GM23338 (cell line): Measurements from ENCODE around the gene LMAN2L. TPM values are rescaled to one million over a fixed set of nuclear protein-coding genes. Genes with fewer than 3 reads are reported as not detected.

Source experiments
- ATAC-seq: fragments of 200-7000 bp; cut with Tn5 transposase; 3 replicates; pipeline ENCODE4 v1.9.1; 2020
- DNase-seq: peaks from one replicate; pipeline ENCODE4 v3.0.0-alpha.2; 2015; ENCODE audit warnings: low spot score
- H2AFZ ChIP-seq: fragments of 200-600 bp; sonication (generic); 2 replicates; pipeline ENCODE4 v1.8.0; 2016; ENCODE audit warnings: antibody characterized with exemption, mild to moderate bottlenecking, moderate library complexity
- H3F3A ChIP-seq: fragments of 200-600 bp; sonication (generic); replicated peaks from 2 replicates; pipeline ENCODE4 v1.8.0; 2017; ENCODE audit warnings: antibody characterized with exemption, mixed run types, low read depth
- H3K27ac ChIP-seq: fragments of 200-600 bp; sonication (generic); 2 replicates; pipeline ENCODE4 v1.6.1; 2016; ENCODE audit warnings: low read depth
- H3K27me3 ChIP-seq: fragments of 200-600 bp; sonication (generic); 2 replicates; pipeline ENCODE4 v1.8.0; 2016; ENCODE audit warnings: mild to moderate bottlenecking, mixed run types, moderate library complexity; ENCODE audit not compliant: insufficient read depth
- H3K36me3 ChIP-seq: fragments of 200-600 bp; sonication (generic); 2 replicates; pipeline ENCODE4 v1.8.0; 2016; ENCODE audit warnings: mild to moderate bottlenecking; ENCODE audit not compliant: insufficient read depth
- H3K4me1 ChIP-seq: fragments of 200-600 bp; sonication (generic); 2 replicates; pipeline ENCODE4 v1.8.0; 2016; ENCODE audit warnings: mild to moderate bottlenecking, moderate library complexity; ENCODE audit not compliant: insufficient read depth
- H3K4me2 ChIP-seq: fragments of 200-600 bp; sonication (generic); 2 replicates; pipeline ENCODE4 v1.7.1; 2017; ENCODE audit warnings: mixed run types
- H3K4me3 ChIP-seq: fragments of 200-600 bp; sonication (generic); 2 replicates; pipeline ENCODE4 v1.6.1; 2016; ENCODE audit warnings: mixed run types
- H3K79me2 ChIP-seq: fragments of 200-600 bp; sonication (generic); replicated peaks from 2 replicates; pipeline ENCODE4 v1.8.0; 2017; ENCODE audit warnings: mild to moderate bottlenecking; ENCODE audit not compliant: insufficient read depth
- H3K9me2 ChIP-seq: fragments of 200-600 bp; sonication (generic); 2 replicates; pipeline ENCODE4 v1.8.0; 2017; ENCODE audit not compliant: insufficient read depth
- H4K20me1 ChIP-seq: fragments of 200-600 bp; sonication (generic); replicated peaks from 2 replicates; pipeline ENCODE4 v1.8.0; 2017; ENCODE audit warnings: mild to moderate bottlenecking; ENCODE audit not compliant: insufficient read depth
- H3K27ac Mint-ChIP-seq: 2 replicates; pipeline ENCODE4 v1.8.0; 2020; ENCODE audit warnings: inconsistent platforms, mild to moderate bottlenecking, moderate library complexity, mixed read lengths
- H3K27me3 Mint-ChIP-seq: 3 replicates; pipeline ENCODE4 v1.8.0; 2022; ENCODE audit warnings: low read depth, mild to moderate bottlenecking, moderate library complexity, mixed read lengths, inconsistent platforms; ENCODE audit not compliant: insufficient read depth, poor library complexity
- H3K36me3 Mint-ChIP-seq: 3 replicates; pipeline ENCODE4 v1.8.0; 2021; ENCODE audit warnings: low read depth, mild to moderate bottlenecking, inconsistent platforms, moderate library complexity, mixed read lengths
- H3K4me1 Mint-ChIP-seq: 3 replicates; pipeline ENCODE4 v1.8.0; 2020; ENCODE audit warnings: mild to moderate bottlenecking, inconsistent platforms, mixed read lengths
- H3K4me3 Mint-ChIP-seq: 3 replicates; pipeline ENCODE4 v1.8.0; 2021; ENCODE audit warnings: moderate library complexity, mild to moderate bottlenecking, inconsistent platforms, mixed read lengths
- H3K9me3 Mint-ChIP-seq: 3 replicates; pipeline ENCODE4 v1.8.0; 2020; ENCODE audit warnings: moderate library complexity, mild to moderate bottlenecking, inconsistent platforms, mixed read lengths
- CREB1 ChIP-seq: fragments of 250-450 bp; sonication (Bioruptor Pico); IDR thresholded peaks from 2 replicates; pipeline ENCODE4 v1.5.0; 2020; ENCODE audit warnings: low read depth, mild to moderate bottlenecking, moderate library complexity
- EZH2 ChIP-seq: fragments of 200-600 bp; sonication (generic); IDR thresholded peaks from one replicate; pipeline ENCODE4 v1.8.0; 2017; ENCODE audit warnings: antibody characterized with exemption, mild to moderate bottlenecking, low read depth; ENCODE audit not compliant: unreplicated experiment
- EZH2phosphoT487 ChIP-seq: fragments of 200-600 bp; sonication (generic); IDR thresholded peaks from one replicate; pipeline ENCODE4 v1.8.1; 2018; ENCODE audit warnings: antibody characterized with exemption; ENCODE audit not compliant: unreplicated experiment
- NANOG ChIP-seq: IDR thresholded peaks from 2 replicates; pipeline ENCODE4 v1.6.1; 2016; ENCODE audit warnings: antibody characterized with exemption, borderline replicate concordance
- STAT1 ChIP-seq: IDR thresholded peaks from one replicate; pipeline ENCODE4 v1.6.1; 2016; ENCODE audit warnings: antibody characterized with exemption; ENCODE audit not compliant: unreplicated experiment
- ZNF114 ChIP-seq: fragments of 250-450 bp; sonication (Bioruptor Pico); IDR thresholded peaks from 2 replicates; pipeline ENCODE4 v1.5.0; 2020; ENCODE audit warnings: mild to moderate bottlenecking, moderate library complexity
- polyA plus RNA-seq: library from polyadenylated mRNA; unstranded; fragments of >200 nt; fragmentation: Nextera tagmentation; extraction: Ambion mirVana; gene quantifications from 2 replicates; pipeline ENCODE4 v1.2.1, GENCODE V29; 2016
- total RNA-seq: library from RNA; depleted of rRNA; stranded (reverse); fragments of >200 nt; shearing (Covaris generic); gene quantifications from 2 replicates; pipeline ENCODE4 v1.2.3, GENCODE V29; 2014
- TF ChIP-seq, protein P1 (sequence below): IDR thresholded peaks from one replicate; pipeline ENCODE4 v1.6.1; 2018; ENCODE audit warnings: antibody characterized with exemption; ENCODE audit not compliant: unreplicated experiment
- TF ChIP-seq, protein P2 (sequence below), 2 experiments: fragments of 200-600 bp in 1 of 2; sonication (generic) in 1 of 2; conservative IDR thresholded peaks; 2 replicates each; pipeline versions ENCODE4 v1.5.1 to v1.6.1; 2016 to 2017; ENCODE audit warnings: antibody characterized with exemption in 2 of 2, low read depth in 2 of 2, mild to moderate bottlenecking in 2 of 2, moderate library complexity in 1 of 2
- TF ChIP-seq, protein P3 (sequence below): IDR thresholded peaks from 2 replicates; pipeline ENCODE4 v1.6.1; 2016; ENCODE audit warnings: antibody characterized with exemption

The LMAN2L gene
- total and polyA plus RNA-seq, 2 experiments from 2014 or later = 11.8 to 15.8 TPM

DNA sequence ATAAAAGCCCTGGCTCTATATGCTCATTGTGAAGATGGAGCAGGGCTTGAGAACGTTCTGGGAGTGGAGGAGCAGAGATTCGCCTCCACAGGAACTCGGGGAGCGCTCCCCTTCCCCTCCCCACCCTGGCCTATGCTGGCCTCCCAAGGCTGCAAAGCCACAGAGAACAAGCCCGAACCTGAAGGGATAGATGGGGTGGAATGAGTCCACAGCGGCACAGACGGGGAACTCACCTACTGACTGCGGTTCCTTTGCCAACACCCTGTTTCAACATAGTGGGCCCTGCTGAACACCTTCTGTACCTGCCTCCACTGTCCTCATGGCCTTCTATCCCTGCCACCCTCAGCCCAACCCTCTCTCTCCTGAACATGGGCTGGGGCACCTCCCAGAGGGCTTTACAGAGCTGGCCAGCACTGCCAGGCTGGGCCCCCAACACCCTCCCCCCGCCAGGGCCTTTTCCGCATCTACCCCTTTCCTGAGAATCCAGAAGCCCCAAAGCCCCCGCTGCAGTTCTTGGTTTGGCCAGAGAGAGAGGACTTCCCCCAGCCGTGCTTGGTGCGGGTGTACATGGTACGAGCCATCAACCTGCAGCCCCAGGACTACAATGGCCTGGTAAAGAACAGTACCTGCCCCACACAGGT is 41.5 kb downstream of the LMAN2L start (continued):
- TF ChIP-seq, protein P1, sequence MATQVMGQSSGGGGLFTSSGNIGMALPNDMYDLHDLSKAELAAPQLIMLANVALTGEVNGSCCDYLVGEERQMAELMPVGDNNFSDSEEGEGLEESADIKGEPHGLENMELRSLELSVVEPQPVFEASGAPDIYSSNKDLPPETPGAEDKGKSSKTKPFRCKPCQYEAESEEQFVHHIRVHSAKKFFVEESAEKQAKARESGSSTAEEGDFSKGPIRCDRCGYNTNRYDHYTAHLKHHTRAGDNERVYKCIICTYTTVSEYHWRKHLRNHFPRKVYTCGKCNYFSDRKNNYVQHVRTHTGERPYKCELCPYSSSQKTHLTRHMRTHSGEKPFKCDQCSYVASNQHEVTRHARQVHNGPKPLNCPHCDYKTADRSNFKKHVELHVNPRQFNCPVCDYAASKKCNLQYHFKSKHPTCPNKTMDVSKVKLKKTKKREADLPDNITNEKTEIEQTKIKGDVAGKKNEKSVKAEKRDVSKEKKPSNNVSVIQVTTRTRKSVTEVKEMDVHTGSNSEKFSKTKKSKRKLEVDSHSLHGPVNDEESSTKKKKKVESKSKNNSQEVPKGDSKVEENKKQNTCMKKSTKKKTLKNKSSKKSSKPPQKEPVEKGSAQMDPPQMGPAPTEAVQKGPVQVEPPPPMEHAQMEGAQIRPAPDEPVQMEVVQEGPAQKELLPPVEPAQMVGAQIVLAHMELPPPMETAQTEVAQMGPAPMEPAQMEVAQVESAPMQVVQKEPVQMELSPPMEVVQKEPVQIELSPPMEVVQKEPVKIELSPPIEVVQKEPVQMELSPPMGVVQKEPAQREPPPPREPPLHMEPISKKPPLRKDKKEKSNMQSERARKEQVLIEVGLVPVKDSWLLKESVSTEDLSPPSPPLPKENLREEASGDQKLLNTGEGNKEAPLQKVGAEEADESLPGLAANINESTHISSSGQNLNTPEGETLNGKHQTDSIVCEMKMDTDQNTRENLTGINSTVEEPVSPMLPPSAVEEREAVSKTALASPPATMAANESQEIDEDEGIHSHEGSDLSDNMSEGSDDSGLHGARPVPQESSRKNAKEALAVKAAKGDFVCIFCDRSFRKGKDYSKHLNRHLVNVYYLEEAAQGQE = no peak

DNA sequence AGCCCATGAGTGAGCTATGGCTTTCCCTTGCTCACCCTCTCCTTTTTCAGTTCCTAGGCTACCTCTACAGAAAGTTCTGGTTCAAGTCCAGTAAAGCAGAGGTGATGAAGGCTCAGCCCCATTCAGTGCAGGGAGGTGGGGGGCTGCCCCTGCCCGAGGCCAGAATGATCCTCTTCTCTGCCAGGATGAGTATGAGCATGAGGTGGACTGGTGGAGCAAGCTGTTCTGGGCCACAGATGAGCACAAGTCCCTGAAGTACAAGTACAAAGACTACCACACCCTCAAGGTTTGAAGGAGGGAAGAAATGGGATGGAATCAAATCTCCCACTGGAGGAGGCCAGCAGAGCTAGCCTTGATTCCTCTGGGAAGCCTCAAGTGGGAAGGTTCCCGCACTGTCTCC is 42.4 kb downstream of the LMAN2L start:
- H3K4me3 ChIP-seq = no peak overlapping the region
- Mint-ChIP-seq H3K36me3 (peaks cover 7% of the 10 kb centered on the region; the same call in 1 of the 3 replicates), H3K4me1 (no peaks in the 10 kb centered on the region), H3K4me3 (no peak overlapping the region), H3K27me3 (peaks cover 10% of the 10 kb centered on the region), H3K9me3 (no peaks in the 10 kb centered on the region), H3K27ac (no peak overlapping the region)
- ATAC-seq (no peak), DNase-seq (no peak)
- no peaks in the 10 kb centered on the region for H3K9me2 ChIP-seq
- no peaks in the 10 kb centered on the region for H4K20me1 ChIP-seq
- H2AFZ ChIP-seq = no peak overlapping the region
- H3K79me2 ChIP-seq = no peaks in the 10 kb centered on the region
- H3K4me2 ChIP-seq = no peak overlapping the region
- no peaks in the 10 kb centered on the region for H3K4me1 ChIP-seq
- H3F3A ChIP-seq = no peaks in the 10 kb centered on the region
- no peaks in the 10 kb centered on the region for H3K36me3 ChIP-seq
- H3K27me3 ChIP-seq = no peaks in the 10 kb centered on the region
- no peak overlapping the region for H3K27ac ChIP-seq
- TF ChIP-seq ZNF114 (CRISPR knock-in tag) = no peak
- TF ChIP-seq, protein P1 = no peak
- no peak for TF ChIP-seq EZH2
- TF ChIP-seq EZH2phosphoT487 = no peak
- TF ChIP-seq, protein P2, sequence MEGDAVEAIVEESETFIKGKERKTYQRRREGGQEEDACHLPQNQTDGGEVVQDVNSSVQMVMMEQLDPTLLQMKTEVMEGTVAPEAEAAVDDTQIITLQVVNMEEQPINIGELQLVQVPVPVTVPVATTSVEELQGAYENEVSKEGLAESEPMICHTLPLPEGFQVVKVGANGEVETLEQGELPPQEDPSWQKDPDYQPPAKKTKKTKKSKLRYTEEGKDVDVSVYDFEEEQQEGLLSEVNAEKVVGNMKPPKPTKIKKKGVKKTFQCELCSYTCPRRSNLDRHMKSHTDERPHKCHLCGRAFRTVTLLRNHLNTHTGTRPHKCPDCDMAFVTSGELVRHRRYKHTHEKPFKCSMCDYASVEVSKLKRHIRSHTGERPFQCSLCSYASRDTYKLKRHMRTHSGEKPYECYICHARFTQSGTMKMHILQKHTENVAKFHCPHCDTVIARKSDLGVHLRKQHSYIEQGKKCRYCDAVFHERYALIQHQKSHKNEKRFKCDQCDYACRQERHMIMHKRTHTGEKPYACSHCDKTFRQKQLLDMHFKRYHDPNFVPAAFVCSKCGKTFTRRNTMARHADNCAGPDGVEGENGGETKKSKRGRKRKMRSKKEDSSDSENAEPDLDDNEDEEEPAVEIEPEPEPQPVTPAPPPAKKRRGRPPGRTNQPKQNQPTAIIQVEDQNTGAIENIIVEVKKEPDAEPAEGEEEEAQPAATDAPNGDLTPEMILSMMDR (conservative IDR thresholded peaks at IDR 0.05; ENCODE audit: low read depth in 2 of 2) = no peak
- TF ChIP-seq, protein P3, sequence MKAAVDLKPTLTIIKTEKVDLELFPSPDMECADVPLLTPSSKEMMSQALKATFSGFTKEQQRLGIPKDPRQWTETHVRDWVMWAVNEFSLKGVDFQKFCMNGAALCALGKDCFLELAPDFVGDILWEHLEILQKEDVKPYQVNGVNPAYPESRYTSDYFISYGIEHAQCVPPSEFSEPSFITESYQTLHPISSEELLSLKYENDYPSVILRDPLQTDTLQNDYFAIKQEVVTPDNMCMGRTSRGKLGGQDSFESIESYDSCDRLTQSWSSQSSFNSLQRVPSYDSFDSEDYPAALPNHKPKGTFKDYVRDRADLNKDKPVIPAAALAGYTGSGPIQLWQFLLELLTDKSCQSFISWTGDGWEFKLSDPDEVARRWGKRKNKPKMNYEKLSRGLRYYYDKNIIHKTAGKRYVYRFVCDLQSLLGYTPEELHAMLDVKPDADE = no peak
- TF ChIP-seq NANOG = no peak
- no peak for TF ChIP-seq STAT1
- no peak for TF ChIP-seq CREB1 (CRISPR knock-in tag)
